Measurements from ENCODE around the gene ASTN2.

- TF ChIP-seq CTCF (IDR thresholded peaks at IDR 0.05) (no peak), POLR2AphosphoS5 (IDR thresholded peaks at IDR 0.05) (no peak)
Observed at GRCh38 chr9:116819116-116819515, 595.7 kb downstream of the ASTN2 start.

Data from prostate gland (tissue), 2 donors.